Measurements from ENCODE around the gene RNF141.

The RNF141 gene

DNA sequence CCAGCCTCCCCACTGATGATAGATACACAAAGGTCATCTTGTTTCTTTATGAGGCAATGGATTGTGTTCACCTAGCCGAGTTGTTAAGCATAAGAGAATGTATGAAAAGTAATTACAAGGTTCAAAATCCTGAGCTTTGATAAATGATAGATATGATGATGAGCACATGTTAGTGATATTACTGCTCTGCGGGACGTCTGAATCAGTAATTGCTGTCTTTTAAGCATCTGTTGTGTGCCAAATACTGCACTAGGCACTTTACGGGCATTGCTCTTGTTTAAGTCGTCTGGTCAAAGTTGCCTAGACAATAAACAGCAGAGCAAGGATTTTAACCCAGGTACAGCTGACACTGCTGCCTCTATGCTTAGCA, 559 bp upstream of the RNF141 start:
- no peak for TF ChIP-seq GLIS3 (CRISPR knock-in tag; IDR thresholded peaks at IDR 0.05)
- TF ChIP-seq ZFP30 (CRISPR knock-in tag; IDR thresholded peaks at IDR 0.05), result no peak
- peak; percentile 12; the same call in 2 of the 3 replicates for ATAC-seq

DNA sequence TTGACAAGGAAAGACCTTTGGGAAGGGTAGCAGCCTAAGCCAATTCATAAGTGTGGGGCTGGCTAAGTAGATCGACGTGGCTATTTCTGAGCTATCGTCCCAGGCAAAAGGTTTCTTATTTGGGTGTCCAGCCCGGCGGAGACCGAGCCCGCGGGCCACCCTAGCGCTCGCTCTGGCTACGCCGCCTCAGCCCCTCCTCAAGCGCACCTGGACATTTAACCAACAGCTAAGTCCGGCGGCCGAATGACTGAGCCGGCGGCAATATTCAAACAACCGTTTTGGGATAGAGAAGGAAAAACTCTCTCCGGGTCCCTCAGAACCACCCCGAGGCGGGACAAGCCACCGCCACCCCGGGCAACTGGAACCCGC, 457 bp downstream of the RNF141 start:
- ATAC-seq, result peak; percentile 65

DNA sequence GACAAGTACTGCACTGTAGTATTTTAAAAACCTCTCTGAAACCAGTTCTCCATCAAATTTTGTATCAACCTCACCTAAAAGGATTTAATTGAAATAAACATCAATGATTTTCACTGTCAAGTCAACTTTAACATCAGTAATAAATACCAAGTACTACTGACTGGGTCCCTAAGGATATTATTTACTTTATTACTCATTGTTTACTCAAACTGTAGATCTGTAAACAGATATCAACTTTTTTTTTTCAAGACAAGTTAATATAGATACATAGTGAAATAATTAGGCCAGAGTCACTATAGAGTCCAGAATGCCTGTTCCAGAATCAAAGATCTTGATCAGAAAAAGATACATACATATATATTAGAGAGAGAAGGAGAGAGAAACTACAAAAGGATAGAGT, 1.6 kb downstream of the RNF141 start:
- ATAC-seq, result no peak
- TF ChIP-seq BACH2 (CRISPR knock-in tag; IDR thresholded peaks at IDR 0.05; ENCODE audit: borderline replicate concordance) (no peak), ARNTL (CRISPR knock-in tag; IDR thresholded peaks at IDR 0.05; ENCODE audit: borderline replicate concordance, low read depth) (no peak), ISL1 (CRISPR knock-in tag; IDR thresholded peaks at IDR 0.05) (no peak), RARB (CRISPR knock-in tag; IDR thresholded peaks at IDR 0.05) (no peak), CSDC2 (CRISPR knock-in tag; IDR thresholded peaks at IDR 0.05) (no peak), TCF4 (CRISPR knock-in tag; IDR thresholded peaks at IDR 0.05; ENCODE audit: borderline replicate concordance) (no peak)
- TF ChIP-seq, protein P1, sequence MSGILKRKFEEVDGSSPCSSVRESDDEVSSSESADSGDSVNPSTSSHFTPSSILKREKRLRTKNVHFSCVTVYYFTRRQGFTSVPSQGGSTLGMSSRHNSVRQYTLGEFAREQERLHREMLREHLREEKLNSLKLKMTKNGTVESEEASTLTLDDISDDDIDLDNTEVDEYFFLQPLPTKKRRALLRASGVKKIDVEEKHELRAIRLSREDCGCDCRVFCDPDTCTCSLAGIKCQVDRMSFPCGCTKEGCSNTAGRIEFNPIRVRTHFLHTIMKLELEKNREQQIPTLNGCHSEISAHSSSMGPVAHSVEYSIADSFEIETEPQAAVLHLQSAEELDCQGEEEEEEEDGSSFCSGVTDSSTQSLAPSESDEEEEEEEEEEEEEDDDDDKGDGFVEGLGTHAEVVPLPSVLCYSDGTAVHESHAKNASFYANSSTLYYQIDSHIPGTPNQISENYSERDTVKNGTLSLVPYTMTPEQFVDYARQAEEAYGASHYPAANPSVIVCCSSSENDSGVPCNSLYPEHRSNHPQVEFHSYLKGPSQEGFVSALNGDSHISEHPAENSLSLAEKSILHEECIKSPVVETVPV (CRISPR knock-in tag; IDR thresholded peaks at IDR 0.05), result no peak

More for the DNA sequence above, 457 bp downstream of the RNF141 start:
- TF ChIP-seq TCF4 (CRISPR knock-in tag; IDR thresholded peaks at IDR 0.05; ENCODE audit: borderline replicate concordance) (no peak), RARB (CRISPR knock-in tag; IDR thresholded peaks at IDR 0.05) (no peak), PPARA (CRISPR knock-in tag; IDR thresholded peaks at IDR 0.05; ENCODE audit: borderline replicate concordance) (no peak), BACH2 (CRISPR knock-in tag; IDR thresholded peaks at IDR 0.05; ENCODE audit: borderline replicate concordance) (no peak), TOX (CRISPR knock-in tag; IDR thresholded peaks at IDR 0.05; ENCODE audit: borderline replicate concordance) (no peak), ZNF565 (CRISPR knock-in tag; conservative IDR thresholded peaks at IDR 0.05; ENCODE audit: low read depth) (no peak), SNAI2 (CRISPR knock-in tag; IDR thresholded peaks at IDR 0.05) (no peak), GLIS3 (CRISPR knock-in tag; IDR thresholded peaks at IDR 0.05) (no peak), ESRRG (CRISPR knock-in tag; IDR thresholded peaks at IDR 0.05) (no peak), ZFP3 (CRISPR knock-in tag; IDR thresholded peaks at IDR 0.05) (no peak)
- TF ChIP-seq, protein P2, sequence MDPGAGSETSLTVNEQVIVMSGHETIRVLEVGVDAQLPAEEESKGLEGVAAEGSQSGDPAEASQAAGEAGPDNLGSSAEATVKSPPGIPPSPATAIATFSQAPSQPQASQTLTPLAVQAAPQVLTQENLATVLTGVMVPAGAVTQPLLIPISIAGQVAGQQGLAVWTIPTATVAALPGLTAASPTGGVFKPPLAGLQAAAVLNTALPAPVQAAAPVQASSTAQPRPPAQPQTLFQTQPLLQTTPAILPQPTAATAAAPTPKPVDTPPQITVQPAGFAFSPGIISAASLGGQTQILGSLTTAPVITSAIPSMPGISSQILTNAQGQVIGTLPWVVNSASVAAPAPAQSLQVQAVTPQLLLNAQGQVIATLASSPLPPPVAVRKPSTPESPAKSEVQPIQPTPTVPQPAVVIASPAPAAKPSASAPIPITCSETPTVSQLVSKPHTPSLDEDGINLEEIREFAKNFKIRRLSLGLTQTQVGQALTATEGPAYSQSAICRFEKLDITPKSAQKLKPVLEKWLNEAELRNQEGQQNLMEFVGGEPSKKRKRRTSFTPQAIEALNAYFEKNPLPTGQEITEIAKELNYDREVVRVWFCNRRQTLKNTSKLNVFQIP (CRISPR knock-in tag; IDR thresholded peaks at IDR 0.05; ENCODE audit: borderline replicate concordance, low read depth), result no peak

DNA sequence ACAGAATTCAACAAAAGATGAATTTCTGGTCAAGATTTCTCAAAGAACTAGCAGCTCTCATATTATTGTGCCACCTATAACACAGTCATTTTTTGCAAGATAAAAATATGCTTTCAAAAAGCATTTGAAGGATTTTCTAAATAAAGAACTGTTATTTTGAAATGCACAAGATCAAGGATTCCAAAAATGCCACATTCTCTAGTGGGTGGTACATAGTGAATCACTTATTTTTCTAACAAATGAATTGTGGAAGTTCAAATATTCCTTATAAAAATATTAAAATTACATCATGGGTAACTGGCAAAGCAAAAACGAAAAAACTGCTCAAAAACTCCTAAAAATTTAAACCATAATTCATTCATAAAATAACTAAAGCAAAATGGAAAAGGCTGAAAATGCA, 2.1 kb downstream of the RNF141 start:
- ATAC-seq, result no peak
- TF ChIP-seq ESRRG (CRISPR knock-in tag; IDR thresholded peaks at IDR 0.05), result no peak
- TF ChIP-seq SNAI2 (CRISPR knock-in tag; IDR thresholded peaks at IDR 0.05), result no peak
- TF ChIP-seq ARNTL (CRISPR knock-in tag; IDR thresholded peaks at IDR 0.05; ENCODE audit: borderline replicate concordance, low read depth), result no peak
- no peak for TF ChIP-seq BACH2 (CRISPR knock-in tag; IDR thresholded peaks at IDR 0.05; ENCODE audit: borderline replicate concordance)

DNA sequence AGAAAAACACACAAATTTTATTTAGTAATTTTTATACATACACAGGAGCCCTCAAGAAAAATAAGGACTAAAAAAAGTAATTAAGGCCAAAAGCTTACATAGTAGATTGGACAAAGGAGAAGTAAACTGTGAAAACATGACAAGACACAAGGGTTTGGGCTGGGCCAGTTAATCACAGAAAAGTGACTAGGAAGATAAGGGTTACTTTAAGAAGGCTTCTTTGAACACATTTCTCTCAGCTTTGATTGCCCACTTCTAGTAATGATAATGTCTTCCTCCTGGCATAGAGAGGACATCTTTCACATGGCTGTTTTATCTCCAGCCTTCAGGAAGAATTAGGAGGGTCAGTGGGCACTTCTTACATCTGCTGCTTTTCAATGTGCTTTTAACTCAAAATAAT, 3.4 kb downstream of the RNF141 start:
- ATAC-seq, result no peak
- TF ChIP-seq ZFP30 (CRISPR knock-in tag; IDR thresholded peaks at IDR 0.05), result no peak
- TF ChIP-seq, protein P1 (CRISPR knock-in tag; IDR thresholded peaks at IDR 0.05), result no peak
- no peak for TF ChIP-seq ARNTL (CRISPR knock-in tag; IDR thresholded peaks at IDR 0.05; ENCODE audit: borderline replicate concordance, low read depth)
- TF ChIP-seq ZFP3 (CRISPR knock-in tag; IDR thresholded peaks at IDR 0.05), result no peak
- TF ChIP-seq ISL1 (CRISPR knock-in tag; IDR thresholded peaks at IDR 0.05), result no peak
- no peak for TF ChIP-seq TCF4 (CRISPR knock-in tag; IDR thresholded peaks at IDR 0.05; ENCODE audit: borderline replicate concordance)
- no peak for TF ChIP-seq PPARA (CRISPR knock-in tag; IDR thresholded peaks at IDR 0.05; ENCODE audit: borderline replicate concordance)
- no peak for TF ChIP-seq ZNF70 (CRISPR knock-in tag; IDR thresholded peaks at IDR 0.05)
- TF ChIP-seq RARB (CRISPR knock-in tag; IDR thresholded peaks at IDR 0.05), result no peak
- no peak for TF ChIP-seq SNAI2 (CRISPR knock-in tag; IDR thresholded peaks at IDR 0.05)
- no peak for TF ChIP-seq ESRRG (CRISPR knock-in tag; IDR thresholded peaks at IDR 0.05)
- no peak for TF ChIP-seq ZNF565 (CRISPR knock-in tag; conservative IDR thresholded peaks at IDR 0.05; ENCODE audit: low read depth)
- TF ChIP-seq, protein P3, sequence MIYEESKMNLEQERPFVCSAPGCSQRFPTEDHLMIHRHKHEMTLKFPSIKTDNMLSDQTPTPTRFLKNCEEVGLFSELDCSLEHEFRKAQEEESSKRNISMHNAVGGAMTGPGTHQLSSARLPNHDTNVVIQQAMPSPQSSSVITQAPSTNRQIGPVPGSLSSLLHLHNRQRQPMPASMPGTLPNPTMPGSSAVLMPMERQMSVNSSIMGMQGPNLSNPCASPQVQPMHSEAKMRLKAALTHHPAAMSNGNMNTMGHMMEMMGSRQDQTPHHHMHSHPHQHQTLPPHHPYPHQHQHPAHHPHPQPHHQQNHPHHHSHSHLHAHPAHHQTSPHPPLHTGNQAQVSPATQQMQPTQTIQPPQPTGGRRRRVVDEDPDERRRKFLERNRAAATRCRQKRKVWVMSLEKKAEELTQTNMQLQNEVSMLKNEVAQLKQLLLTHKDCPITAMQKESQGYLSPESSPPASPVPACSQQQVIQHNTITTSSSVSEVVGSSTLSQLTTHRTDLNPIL (CRISPR knock-in tag; IDR thresholded peaks at IDR 0.05; ENCODE audit: low read depth), result no peak
- TF ChIP-seq, protein P4, sequence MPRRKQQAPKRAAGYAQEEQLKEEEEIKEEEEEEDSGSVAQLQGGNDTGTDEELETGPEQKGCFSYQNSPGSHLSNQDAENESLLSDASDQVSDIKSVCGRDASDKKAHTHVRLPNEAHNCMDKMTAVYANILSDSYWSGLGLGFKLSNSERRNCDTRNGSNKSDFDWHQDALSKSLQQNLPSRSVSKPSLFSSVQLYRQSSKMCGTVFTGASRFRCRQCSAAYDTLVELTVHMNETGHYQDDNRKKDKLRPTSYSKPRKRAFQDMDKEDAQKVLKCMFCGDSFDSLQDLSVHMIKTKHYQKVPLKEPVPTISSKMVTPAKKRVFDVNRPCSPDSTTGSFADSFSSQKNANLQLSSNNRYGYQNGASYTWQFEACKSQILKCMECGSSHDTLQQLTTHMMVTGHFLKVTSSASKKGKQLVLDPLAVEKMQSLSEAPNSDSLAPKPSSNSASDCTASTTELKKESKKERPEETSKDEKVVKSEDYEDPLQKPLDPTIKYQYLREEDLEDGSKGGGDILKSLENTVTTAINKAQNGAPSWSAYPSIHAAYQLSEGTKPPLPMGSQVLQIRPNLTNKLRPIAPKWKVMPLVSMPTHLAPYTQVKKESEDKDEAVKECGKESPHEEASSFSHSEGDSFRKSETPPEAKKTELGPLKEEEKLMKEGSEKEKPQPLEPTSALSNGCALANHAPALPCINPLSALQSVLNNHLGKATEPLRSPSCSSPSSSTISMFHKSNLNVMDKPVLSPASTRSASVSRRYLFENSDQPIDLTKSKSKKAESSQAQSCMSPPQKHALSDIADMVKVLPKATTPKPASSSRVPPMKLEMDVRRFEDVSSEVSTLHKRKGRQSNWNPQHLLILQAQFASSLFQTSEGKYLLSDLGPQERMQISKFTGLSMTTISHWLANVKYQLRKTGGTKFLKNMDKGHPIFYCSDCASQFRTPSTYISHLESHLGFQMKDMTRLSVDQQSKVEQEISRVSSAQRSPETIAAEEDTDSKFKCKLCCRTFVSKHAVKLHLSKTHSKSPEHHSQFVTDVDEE (CRISPR knock-in tag; IDR thresholded peaks at IDR 0.05), result no peak
- no peak for TF ChIP-seq GLIS3 (CRISPR knock-in tag; IDR thresholded peaks at IDR 0.05)
- no peak for TF ChIP-seq BACH2 (CRISPR knock-in tag; IDR thresholded peaks at IDR 0.05; ENCODE audit: borderline replicate concordance)
- no peak for TF ChIP-seq ZC3H10 (CRISPR knock-in tag; IDR thresholded peaks at IDR 0.05)
